Transverse colon (tissue), 4 donors: ENCODE results near the gene HNRNPM.

Experiments
- CTCF ChIP-seq, 5 experiments: fragments of 200-600 bp in 3 of 5; fragments of 450-650 bp in 2 of 5; sonication (generic) in 3 of 5; IDR thresholded peaks; 1 replicate in 2 of 5; 2 replicates in 3 of 5; pipeline ENCODE4 v1.5.1; 2016 to 2017; ENCODE audit warnings: antibody characterized with exemption in 5 of 5, inconsistent platforms in 3 of 5, mild to moderate bottlenecking in 2 of 5, moderate library complexity in 1 of 5
- EP300 ChIP-seq: sonication (generic); formaldehyde crosslinking; IDR thresholded peaks from one replicate; pipeline ENCODE4 v1.6.1; 2017; ENCODE audit warnings: antibody characterized with exemption, low read depth
- POLR2A ChIP-seq: fragments of 450-650 bp; IDR thresholded peaks from one replicate; pipeline ENCODE4 v1.6.1; 2016; ENCODE audit warnings: antibody characterized with exemption, mild to moderate bottlenecking, moderate library complexity
- POLR2AphosphoS5 ChIP-seq, 3 donors: sonication (generic); formaldehyde crosslinking; IDR thresholded peaks; one replicate each; pipeline ENCODE4 v1.6.1; 2016; ENCODE audit warnings: antibody characterized with exemption in 3 of 3

DNA sequence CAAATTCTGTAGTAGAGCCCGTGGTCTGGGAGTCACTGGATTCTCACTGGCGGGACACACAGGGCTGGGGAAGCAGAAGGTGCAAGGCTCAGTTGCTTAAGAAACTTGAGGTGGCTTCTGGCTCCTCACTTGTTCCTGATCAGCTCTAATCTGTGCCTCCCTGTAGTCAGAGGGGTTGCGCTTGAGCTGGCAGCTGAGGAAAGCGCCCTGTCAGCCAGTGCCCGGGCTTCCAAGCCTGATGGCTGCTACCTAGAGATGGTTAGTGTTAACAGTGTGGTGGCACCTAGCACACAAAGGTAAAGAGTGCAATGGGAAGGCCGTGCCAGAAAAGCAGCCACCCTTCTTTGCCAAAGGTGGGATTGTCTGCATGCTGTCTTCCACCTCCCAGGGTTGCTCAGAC, 8.8 kb downstream of the HNRNPM start:
- TF ChIP-seq POLR2A, result no peak
- TF ChIP-seq CTCF (IDR thresholded peaks at IDR 0.05), result no peak
- TF ChIP-seq EP300, result no peak
- TF ChIP-seq POLR2AphosphoS5 (IDR thresholded peaks at IDR 0.05), result no peak
